Stimulated activated CD4-positive, alpha-beta T cell treated with anti-CD3 and anti-CD28 coated beads, TNF-alpha, amount 100 ng/mL, for 24 hours (primary cell): ENCODE data around the gene NPS.

Experiments used
- DNase-seq, 3 experiments: peaks; one replicate each; pipeline ENCODE4 v3.0.0-alpha.2; 2020; ENCODE audit warnings: low read depth in 3 of 3

NPS gene

GRCh38 chr10:127561647-127562046 is 12.5 kb downstream of the NPS start:
- DNase-seq, result no peak

- peak in 2 of 3 experiments; percentile 4 to 23 for DNase-seq
Observed at GRCh38 chr10:127563718-127564553, 14.8 kb downstream of the NPS start.

GRCh38 chr10:127564644-127565043 is 15.5 kb downstream of the NPS start:
- no peak for DNase-seq

- no peak for DNase-seq
Observed at GRCh38 chr10:127565583-127565982, 16.5 kb downstream of the NPS start.

GRCh38 chr10:127569210-127569609 is 20.1 kb downstream of the NPS start:
- DNase-seq, result no peak

GRCh38 chr10:127570036-127570435 is 20.9 kb downstream of the NPS start:
- DNase-seq, result no peak

- DNase-seq, result no peak
Observed at GRCh38 chr10:127571386-127571785, 22.3 kb downstream of the NPS start.

- DNase-seq, result no peak
Observed at GRCh38 chr10:127576051-127576450, 26.9 kb downstream of the NPS start.

GRCh38 chr10:127576740-127577161 is 27.6 kb downstream of the NPS start:
- no peak for DNase-seq

GRCh38 chr10:127577376-127578258 is 28.5 kb downstream of the NPS start:
- DNase-seq, result no peak

GRCh38 chr10:127578259-127578960 is 29.3 kb downstream of the NPS start:
- no peak for DNase-seq

- no peak for DNase-seq
Observed at GRCh38 chr10:127578961-127579305, 29.8 kb downstream of the NPS start.

GRCh38 chr10:127579640-127580039 is 30.5 kb downstream of the NPS start:
- DNase-seq, result no peak

- DNase-seq, result no peak
Observed at GRCh38 chr10:127580822-127581221, 31.7 kb downstream of the NPS start.

- no peak for DNase-seq
Observed at GRCh38 chr10:127585519-127586023, 36.5 kb downstream of the NPS start.

- DNase-seq, result no peak
Observed at GRCh38 chr10:127587668-127588365, 38.7 kb downstream of the NPS start.

- DNase-seq, result no peak
Observed at GRCh38 chr10:127592586-127592985, 43.5 kb downstream of the NPS start.

GRCh38 chr10:127600479-127600878 is 51.4 kb downstream of the NPS start:
- no peak for DNase-seq
